GM19238 (cell line): ENCODE results near the gene TDRD6.
"Not testable (repeated sequence)": the region's sequence is repeated elsewhere in the genome, so short reads cannot be mapped to it uniquely, and the experiment has no call there.

ENCODE experiments used
- DNase-seq: peaks from one replicate; pipeline ENCODE4 v3.0.0; 2011; ENCODE audit warnings: low spot score; ENCODE audit not compliant: insufficient read length

Gene TDRD6

GRCh38 chr6:46743425-46744158 lies 55.9 kb downstream of the TDRD6 start:
- no peak for DNase-seq

- DNase-seq = not testable (repeated sequence)
These were observed 56.6 kb downstream of the TDRD6 start for GRCh38 chr6:46744159-46744725.

- DNase-seq = no peak
These were observed 58.3 kb downstream of the TDRD6 start for GRCh38 chr6:46745973-46746372.

- no peak for DNase-seq
These were observed 59.0 kb downstream of the TDRD6 start, which contains the start of gene ANKRD66 for GRCh38 chr6:46746696-46747095. TSS of gene ANKRD66 (plus strand) at chr6:46746933. CDS start at chr6:46751949, 5,016 bp downstream.

GRCh38 chr6:46748940-46749503 lies 61.3 kb downstream of the TDRD6 start:
- no peak for DNase-seq

- DNase-seq = no peak
These were observed 62.0 kb downstream of the TDRD6 start for GRCh38 chr6:46749731-46750130.

- no peak for DNase-seq
These were observed 64.0 kb downstream of the TDRD6 start for GRCh38 chr6:46751658-46752057.
